GM18868 (cell line): ENCODE results near the gene BFSP1.

Experiments used
- ATAC-seq: cut with Tn5 transposase; IDR thresholded peaks from one replicate; pipeline ENCODE4 v1.9.1; 2021; ENCODE audit warnings: mild to moderate bottlenecking, moderate library complexity; ENCODE audit not compliant: unreplicated experiment

Gene BFSP1

DNA sequence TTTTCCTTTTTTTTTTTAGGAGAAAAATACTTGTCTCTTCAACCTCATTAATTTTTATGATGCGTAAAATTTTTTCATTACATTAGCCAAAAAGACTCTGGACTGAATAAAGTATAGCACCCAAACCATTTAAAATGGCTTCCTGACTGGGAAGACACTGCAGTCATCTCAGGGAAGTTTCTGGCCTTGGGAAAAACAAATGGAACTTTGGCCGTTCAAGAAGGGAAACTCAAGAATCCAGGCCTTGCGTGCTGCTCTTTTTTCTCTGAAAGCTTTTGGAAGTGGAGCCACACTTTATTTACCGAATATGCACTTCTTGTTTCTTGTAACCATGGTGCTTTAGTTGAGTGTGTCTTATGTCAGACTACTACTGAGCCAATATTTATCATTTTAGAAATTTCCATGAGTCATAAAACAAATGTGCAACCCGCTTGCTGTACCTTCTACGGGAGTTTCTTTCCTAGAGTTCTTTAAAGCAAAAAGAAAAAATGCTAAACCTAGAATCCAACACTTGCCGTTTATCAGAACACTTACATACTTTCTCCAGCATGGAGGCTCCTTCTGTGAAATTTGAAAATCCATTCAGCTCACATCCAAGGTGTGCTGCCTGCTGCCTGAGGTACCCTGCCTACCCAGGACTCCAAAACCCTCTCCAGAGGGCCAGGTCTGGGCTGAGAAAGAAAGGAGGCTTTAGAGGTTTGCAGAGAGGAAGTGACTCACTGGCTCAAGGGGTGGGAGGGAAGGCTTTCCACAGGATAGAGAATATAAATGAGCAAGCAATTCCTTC is 27.2 kb upstream of the BFSP1 start:
- no peak for ATAC-seq

GRCh38 chr20:17557675-17558006 is 26.5 kb upstream of the BFSP1 start:
- ATAC-seq, result no peak

- ATAC-seq, result no peak
These were observed 25.9 kb upstream of the BFSP1 start for GRCh38 chr20:17556837-17557674.

DNA sequence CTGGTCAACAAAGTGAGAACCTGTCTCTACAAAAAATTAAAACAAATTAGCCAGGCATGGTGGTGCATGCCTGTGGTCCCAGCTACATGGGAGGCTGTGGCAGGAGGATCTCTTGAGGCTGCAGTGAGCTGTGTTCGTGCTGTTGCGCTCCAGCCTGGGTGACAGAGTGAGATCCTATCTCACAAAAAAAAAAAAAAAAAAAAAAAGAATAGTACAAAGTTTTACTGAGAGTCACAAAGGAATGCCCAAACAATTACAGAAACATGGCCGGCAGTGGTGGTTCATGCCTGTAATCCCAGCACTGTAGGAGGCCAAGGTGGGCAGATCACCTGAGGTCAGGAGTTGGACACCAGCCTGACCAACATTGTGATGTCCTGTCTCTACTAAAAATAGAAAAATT is 23.9 kb upstream of the BFSP1 start:
- no peak for ATAC-seq

GRCh38 chr20:17549131-17549530 is 18.0 kb upstream of the BFSP1 start:
- no peak for ATAC-seq

DNA sequence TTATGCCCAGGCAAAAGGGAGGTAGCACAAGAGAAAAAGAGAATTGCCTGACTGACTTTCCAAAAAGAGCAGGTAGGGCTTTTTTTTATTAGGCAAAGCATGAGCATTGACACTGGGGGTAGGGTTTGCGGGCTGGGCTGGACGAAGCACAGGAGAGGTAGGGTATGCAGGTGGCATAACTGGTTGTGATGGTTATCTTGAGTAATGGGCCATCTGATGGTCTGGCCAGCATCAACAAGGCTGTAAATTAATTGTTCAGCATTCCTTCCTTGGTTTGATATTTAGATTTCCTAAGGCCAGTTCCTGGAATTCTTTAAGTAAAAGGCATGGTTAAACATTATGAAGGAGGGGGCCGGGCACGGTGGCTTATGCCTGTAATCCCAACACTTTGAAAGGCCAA is 13.9 kb upstream of the BFSP1 start:
- no peak for ATAC-seq

DNA sequence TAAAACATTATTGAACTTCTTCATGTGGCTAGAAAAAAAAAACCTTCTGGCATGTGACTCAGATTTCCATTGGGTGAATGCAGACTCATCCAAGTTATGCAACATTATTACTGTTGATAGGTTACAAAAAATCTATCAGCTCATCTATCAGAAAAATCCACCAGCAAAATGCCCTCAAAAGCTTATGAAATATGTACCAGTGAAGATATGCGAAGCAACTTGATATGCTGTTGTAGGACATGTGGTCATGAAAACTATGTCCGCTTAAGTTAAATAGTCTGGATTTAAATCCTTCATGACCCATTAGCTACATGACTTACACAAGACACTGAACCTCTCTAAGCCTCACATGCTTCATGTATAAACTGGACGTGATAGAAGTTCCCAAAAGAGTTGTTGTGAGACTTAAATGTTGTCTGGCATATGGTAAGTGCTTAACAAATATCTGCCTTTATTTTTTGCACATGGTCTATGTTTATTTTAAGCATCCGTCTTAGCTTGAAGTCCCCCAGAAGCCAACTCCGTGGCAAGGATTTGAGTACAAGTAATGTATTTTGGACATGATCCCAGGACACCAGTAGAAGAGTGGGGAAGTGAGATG is 12.5 kb upstream of the BFSP1 start:
- no peak for ATAC-seq

- no peak for ATAC-seq
These were observed 11.8 kb upstream of the BFSP1 start for GRCh38 chr20:17542993-17543412.

- ATAC-seq, result no peak
These were observed 11.3 kb upstream of the BFSP1 start for GRCh38 chr20:17542481-17542880.

DNA sequence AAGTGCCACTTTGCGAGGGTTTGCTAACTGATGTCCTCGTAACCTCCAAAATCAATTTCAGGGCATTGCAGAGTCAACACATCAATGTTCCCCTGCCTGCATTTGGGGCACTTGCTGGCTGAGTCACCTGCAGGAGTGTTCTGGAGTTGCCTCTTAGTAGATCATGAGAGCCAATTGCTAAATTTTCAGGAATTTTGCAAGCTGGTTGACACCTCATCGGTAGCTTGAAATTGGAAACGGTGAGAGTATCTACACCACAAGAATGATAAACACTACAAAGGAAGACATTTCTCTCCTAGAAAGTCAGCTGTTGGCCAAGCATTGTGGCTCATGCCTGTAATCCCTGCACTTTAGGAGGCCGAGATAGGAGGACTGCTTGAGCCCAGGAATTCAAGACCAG is 10.8 kb upstream of the BFSP1 start:
- no peak for ATAC-seq

DNA sequence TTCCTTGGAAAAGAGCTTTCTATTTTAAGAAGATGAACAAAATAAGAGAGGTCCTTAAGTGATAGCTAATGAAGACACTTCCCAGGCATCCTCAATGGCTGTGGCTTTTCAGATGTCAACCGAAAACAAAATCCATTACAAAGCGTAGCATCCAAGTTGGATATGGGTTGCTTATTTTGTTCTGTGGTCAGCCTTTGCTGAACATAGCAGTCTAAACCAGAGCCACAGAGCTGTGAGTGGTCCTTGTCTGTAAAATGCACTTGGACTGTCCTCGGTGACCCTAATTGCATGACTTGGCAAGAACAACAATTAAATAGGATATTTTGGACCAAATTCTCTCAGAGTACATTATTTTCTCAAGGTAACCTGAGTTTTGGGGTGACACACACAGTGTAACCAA is 10.4 kb upstream of the BFSP1 start:
- ATAC-seq, result no peak

DNA sequence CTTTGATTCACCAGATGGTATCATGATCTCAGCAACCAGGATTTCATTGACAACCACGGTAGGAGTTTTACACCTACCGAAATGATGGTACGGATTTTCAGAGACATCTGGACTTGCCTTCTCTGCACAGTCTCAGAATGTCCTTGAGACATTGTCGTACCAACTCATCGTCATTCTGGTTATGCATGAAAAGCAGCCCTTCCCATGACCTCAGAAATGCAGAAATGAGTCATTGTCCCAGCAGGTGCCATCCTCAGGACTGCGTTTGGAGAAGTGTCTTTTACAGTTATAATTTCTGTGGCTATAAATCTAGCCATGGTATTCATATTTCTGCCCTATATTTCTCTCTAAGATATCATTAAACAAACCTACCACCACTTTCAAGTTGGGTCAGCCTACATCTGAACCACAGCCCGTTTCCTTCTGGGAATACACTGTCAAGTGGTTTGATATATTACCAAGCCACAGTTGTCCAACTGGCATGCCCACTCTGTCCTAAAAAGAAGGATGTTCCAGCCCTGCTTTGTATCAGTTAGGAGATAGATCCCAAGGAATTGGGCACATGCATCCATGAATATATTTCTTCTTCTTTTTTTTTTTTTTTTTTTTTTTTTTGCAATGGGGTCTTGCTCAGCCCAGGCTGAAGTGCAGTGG is 7.5 kb upstream of the BFSP1 start:
- peak; percentile 39 for ATAC-seq

GRCh38 chr20:17537959-17538358 is 6.8 kb upstream of the BFSP1 start:
- ATAC-seq, result no peak

GRCh38 chr20:17536944-17537444 is 5.8 kb upstream of the BFSP1 start:
- peak; percentile 85 for ATAC-seq

DNA sequence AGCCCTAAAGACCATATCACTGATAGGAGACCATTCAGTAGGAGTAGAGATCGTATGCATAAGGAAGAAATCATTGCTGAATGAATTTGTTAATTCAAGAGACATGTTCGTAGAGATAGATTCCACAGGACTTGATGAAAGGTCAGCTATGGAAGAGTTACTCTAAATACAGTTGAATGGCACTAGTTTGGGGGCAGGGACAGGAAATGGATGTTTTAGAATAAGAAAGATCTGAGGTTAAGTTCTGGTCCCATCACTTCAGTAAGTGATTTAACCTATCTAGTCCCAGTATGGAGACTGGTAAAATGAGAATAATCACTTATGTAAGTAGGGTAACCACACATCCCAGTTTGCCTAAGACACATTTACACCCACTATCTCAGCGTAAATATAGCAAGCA is 2.9 kb upstream of the BFSP1 start:
- ATAC-seq, result no peak

GRCh38 chr20:17533396-17533795 is 2.2 kb upstream of the BFSP1 start:
- no peak for ATAC-seq

- no peak for ATAC-seq
These were observed 466 bp upstream of the BFSP1 start for GRCh38 chr20:17531665-17532025.

DNA sequence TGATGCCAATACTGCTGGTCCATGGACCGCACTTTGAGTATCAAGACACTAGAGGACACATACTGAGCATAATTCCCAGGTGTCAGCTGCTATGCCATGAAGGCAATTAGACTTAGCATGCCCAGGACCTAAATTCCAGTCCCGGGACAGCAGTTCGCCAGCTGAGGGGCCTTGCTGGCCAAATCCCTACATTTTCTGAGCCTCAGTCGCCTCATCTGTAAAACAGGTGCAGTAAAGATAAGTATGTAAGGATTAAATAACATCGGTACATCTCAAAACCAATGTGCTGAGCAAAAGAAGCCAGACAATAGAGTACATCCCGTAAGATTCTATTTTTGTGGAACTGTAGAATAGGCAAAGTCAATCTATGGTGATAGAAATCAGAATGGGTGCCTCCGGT is 1.0 kb downstream of the BFSP1 start:
- no peak for ATAC-seq

DNA sequence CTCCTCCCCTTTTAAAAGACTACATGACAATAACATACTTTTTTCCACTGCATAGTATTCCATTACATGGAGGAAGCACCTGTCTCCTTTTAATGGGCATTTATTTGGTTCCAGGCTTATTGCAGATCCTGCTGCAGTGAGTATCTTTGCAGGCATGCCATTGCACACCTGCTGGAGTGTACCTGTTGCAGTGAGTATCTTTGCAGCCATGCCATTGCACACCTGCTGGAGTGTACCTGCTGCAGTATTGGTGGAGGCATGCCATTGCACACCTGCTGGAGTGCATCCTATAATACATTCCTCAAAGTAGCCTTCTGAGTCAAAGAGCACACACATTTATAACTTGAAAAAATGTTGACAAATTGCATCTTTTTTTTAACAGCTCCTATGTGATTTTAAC is 1.6 kb downstream of the BFSP1 start:
- no peak for ATAC-seq

GRCh38 chr20:17525650-17526049 is 5.5 kb downstream of the BFSP1 start:
- ATAC-seq, result no peak

GRCh38 chr20:17525132-17525531 is 6.0 kb downstream of the BFSP1 start:
- ATAC-seq, result no peak
